GM12891 (cell line): Measurements from ENCODE around the gene NECAB2.

Experiments
- DNase-seq: peaks from one replicate; pipeline ENCODE4 v3.0.0; 2011; ENCODE audit warnings: low spot score; ENCODE audit not compliant: insufficient read length
- FAIRE-seq: peaks from 2 replicates; lab custom pipeline; 2011; peaks lifted over from hg19 to GRCh38; lab: Jason Lieb, UNC
- PAX5 ChIP-seq: IDR thresholded peaks from 2 replicates; pipeline ENCODE4 v1.6.1; 2011; ENCODE audit warnings: low read length, moderate library complexity, mild to moderate bottlenecking; ENCODE audit not compliant: insufficient read depth, severe bottlenecking
- POLR2A ChIP-seq: IDR thresholded peaks from 2 replicates; pipeline ENCODE4 v1.6.1; 2011; ENCODE audit warnings: low read depth, low read length, control low read depth
- POLR2AphosphoS5 ChIP-seq: IDR thresholded peaks from 2 replicates; pipeline ENCODE4 v1.6.1; 2011; ENCODE audit warnings: low read depth, low read length, control low read depth
- POU2F2 ChIP-seq: IDR thresholded peaks from 2 replicates; pipeline ENCODE4 v1.6.1; 2011; ENCODE audit warnings: low read depth, mild to moderate bottlenecking, control low read depth, low read length, moderate library complexity
- SPI1 ChIP-seq: IDR thresholded peaks from 2 replicates; pipeline ENCODE4 v1.6.1; 2011; ENCODE audit warnings: low read depth, low read length, control low read depth
- TAF1 ChIP-seq: IDR thresholded peaks from 2 replicates; pipeline ENCODE4 v1.6.1; 2011; ENCODE audit warnings: low read depth, low read length, control low read depth

The NECAB2 gene

DNA sequence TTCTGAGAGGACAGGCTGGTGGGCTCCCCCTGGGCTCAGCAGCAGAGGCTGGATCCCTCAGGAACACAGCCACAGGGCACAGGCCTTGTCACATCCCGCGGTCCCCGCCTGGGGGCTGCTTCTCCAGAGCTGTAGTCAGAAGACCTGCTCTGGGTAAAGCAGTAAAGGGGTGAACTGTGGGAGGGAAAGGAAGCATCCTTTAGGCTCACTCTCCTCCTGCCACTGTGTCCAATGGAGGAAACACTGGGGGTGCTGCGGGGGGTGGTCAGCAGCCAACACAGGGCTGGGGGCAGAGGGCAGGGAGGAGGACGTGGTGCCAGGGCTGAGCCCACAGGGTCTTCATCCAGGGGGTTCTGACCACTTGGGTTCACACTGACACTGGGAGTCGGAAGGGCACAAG, 79.6 kb downstream of the NECAB2 start:
- FAIRE-seq, result no peak
- DNase-seq, result no peak
- TF ChIP-seq TAF1 (no peak), POU2F2 (no peak), SPI1 (no peak), PAX5 (no peak), POLR2A (no peak), POLR2AphosphoS5 (no peak)

DNA sequence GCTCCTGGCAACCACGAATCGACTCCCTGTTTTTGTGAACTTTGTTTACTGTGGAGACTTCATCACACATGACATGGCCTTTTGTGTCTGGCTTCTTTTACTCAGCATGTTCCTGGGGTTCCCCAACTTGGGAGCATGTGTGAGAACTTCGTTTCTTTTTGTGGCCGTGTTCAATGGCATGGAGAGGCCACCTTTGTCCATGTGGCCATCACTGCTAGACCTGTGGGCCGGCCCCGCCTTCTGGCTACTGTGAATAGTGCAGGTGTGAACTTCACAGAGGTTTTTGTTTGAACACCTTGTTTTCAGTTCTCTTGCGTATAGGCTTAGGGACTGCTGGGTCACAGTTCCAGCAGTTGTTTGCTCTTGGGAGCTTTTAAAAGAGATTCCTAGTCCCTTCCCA, 80.2 kb downstream of the NECAB2 start:
- no peak for TF ChIP-seq TAF1
- no peak for TF ChIP-seq POLR2AphosphoS5
- no peak for TF ChIP-seq PAX5
- no peak for TF ChIP-seq SPI1
- TF ChIP-seq POLR2A, result no peak
- TF ChIP-seq POU2F2, result no peak
- FAIRE-seq, result no peak
- DNase-seq, result no peak

DNA sequence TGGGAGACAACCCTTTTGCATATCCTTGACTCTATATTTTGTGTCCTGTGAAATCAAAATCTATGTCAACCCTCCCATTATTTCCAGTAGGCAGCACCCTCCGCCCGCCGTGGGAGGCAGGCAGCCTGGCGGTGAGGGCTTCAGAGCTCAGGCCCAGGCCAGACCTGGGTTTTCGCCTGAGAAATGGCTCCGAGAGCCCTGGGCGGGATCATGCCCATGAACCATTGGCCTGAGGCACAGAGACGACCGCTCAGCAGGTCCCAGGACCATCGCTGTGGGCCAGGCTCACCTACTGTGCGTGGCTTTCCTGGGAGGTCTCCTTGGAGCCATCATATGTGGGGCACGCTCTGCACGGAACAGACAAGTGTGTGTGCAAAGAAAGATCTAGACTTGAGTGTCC, 80.8 kb downstream of the NECAB2 start:
- FAIRE-seq, result no peak
- no peak for DNase-seq
- TF ChIP-seq POU2F2, result no peak
- no peak for TF ChIP-seq PAX5
- TF ChIP-seq SPI1, result no peak
- no peak for TF ChIP-seq POLR2A

GRCh38 chr16:84049403-84050060, 81.5 kb downstream of the NECAB2 start:
- TF ChIP-seq POLR2AphosphoS5 (no peak), PAX5 (no peak), POU2F2 (no peak), POLR2A (no peak), SPI1 (no peak), TAF1 (no peak)
- no peak for FAIRE-seq
- no peak for DNase-seq

DNA sequence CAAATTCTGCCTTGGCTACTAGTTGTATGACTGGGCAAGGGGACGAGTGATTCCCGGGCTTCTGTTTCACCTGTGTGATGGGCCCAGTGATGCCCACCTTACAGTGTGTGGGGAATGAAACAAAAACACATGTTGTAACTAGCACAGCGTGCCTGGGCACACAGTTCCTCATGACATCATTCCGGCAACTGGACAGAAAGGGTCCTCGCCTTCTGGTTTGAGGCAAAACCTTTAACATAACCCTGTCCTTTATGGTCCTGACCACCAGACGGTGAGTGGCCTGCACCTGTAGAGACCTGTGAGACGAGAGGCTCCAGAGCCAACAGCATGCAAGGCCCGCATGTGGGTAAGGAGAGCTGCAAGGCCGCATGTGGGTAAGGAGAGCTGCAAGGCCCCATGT, 82.3 kb downstream of the NECAB2 start:
- FAIRE-seq (no peak), DNase-seq (no peak)
- no peak for TF ChIP-seq POLR2AphosphoS5
- no peak for TF ChIP-seq TAF1
- no peak for TF ChIP-seq POU2F2
- TF ChIP-seq SPI1, result no peak
- TF ChIP-seq PAX5, result no peak

DNA sequence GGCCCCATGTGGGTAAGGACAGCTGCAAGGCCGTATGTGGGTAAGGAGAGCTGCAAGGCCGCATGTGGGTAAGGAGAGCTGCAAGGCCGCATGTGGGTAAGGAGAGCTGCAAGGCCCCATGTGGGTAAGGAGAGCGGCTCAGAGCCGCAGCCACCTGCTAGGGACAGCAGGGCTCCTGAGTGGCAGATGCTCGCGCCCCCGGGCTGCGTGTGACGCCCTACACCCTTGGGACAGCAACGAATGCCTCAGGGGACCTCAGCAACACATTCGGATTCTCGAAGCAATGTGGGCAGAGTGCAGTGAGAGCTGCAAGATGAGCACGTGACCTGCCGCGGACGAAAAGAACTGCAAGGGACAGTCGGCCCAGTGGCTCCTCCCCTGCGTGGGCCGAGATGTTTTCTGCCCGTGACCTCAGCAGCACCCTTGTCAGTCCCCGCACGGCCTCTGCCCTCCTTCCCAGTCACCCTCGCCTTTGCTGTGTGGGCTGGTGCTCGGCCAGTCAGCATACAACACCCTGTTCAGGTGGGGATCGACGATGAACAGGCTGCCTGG, 84.1 kb downstream of the NECAB2 start:
- no peak for FAIRE-seq

More for the DNA sequence above, 84.1 kb downstream of the NECAB2 start:
- TF ChIP-seq POLR2A (no peak), SPI1 (no peak), POLR2AphosphoS5 (no peak), TAF1 (no peak), PAX5 (no peak), POU2F2 (no peak)
- no peak for DNase-seq
